Neural progenitor cell (in vitro differentiated cells): Measurements from ENCODE around the gene ZAR1.

ENCODE experiments used
- CTCF ChIP-seq: fragments of 200-600 bp; sonication (generic); IDR thresholded peaks from 2 replicates; pipeline ENCODE4 v1.5.1; 2017; ENCODE audit warnings: antibody characterized with exemption, mild to moderate bottlenecking
- EZH2 ChIP-seq: fragments of 200-600 bp; sonication (generic); IDR thresholded peaks from 2 replicates; pipeline ENCODE4 v1.6.1; 2017; ENCODE audit warnings: antibody characterized with exemption, mild to moderate bottlenecking, moderate library complexity
- EZH2phosphoT487 ChIP-seq: fragments of 200-600 bp; sonication (generic); IDR thresholded peaks from 2 replicates; pipeline ENCODE4 v1.6.1; 2017; ENCODE audit warnings: antibody characterized with exemption

- TF ChIP-seq EZH2 (no peak), CTCF (no peak), EZH2phosphoT487 (no peak)
These were observed 5.4 kb upstream of the ZAR1 start for GRCh38 chr4:48484494-48485168.
